Mucosa of descending colon (tissue), 3 donors: Measurements from ENCODE around the gene CST11. TPM values are rescaled to one million over a fixed set of nuclear protein-coding genes. Genes with fewer than 3 reads are reported as not detected.

ENCODE experiments used
- ATAC-seq: fragments of 200-7000 bp; cut with Tn5 transposase; one replicate; pipeline ENCODE4 v1.9.1; 2020; ENCODE audit warnings: mild to moderate bottlenecking, moderate library complexity
- DNase-seq, 3 donors: peaks; one replicate each; pipeline ENCODE4 v3.0.0-alpha.2; 2020
- H3K36me3 ChIP-seq: fragments of 200-600 bp; one replicate; pipeline ENCODE4 v1.8.0; 2021; ENCODE audit warnings: low read depth, mild to moderate bottlenecking
- H3K4me1 ChIP-seq: fragments of 200-600 bp; one replicate; pipeline ENCODE4 v1.8.0; 2021; ENCODE audit warnings: low read depth, mild to moderate bottlenecking
- H3K4me3 ChIP-seq: fragments of 200-600 bp; one replicate; pipeline ENCODE4 v1.8.0; 2021; ENCODE audit warnings: mild to moderate bottlenecking
- H3K9me3 ChIP-seq: fragments of 200-600 bp; one replicate; pipeline ENCODE4 v1.8.0; 2021; ENCODE audit warnings: mild to moderate bottlenecking
- CTCF ChIP-seq: fragments of 200-600 bp; IDR thresholded peaks from one replicate; pipeline ENCODE4 v1.8.0; 2022; ENCODE audit warnings: antibody characterized with exemption, mild to moderate bottlenecking
- intact Hi-C, 2 donors: fragments of 100-400 bp; cut with DNase I in 1 of 2; cut with micrococcal nuclease in 1 of 2; formaldehyde crosslinking; loops; one replicate each; pipeline versions ENCODE4 v1.11.0 to v1.11.1; 2022; cut with DNase I, micrococcal nuclease
- total RNA-seq, 3 donors: library from RNA; stranded (reverse); fragmentation: NEBNext Ultra II Directional in 2 of 3; extraction: Animal tissue kit (Norgen Biotek cat#: 25700) in 2 of 3; gene quantifications; one replicate each; pipeline versions ENCODE4 v1.2.1 to v1.2.4, GENCODE V29; 2021 to 2023
- donor health status: DM: no; HTN: no; CAD: no; lungs with moderate emphysema.
- donor health status: DM: no; HTN: no; CAD: no.
- donor health status: DM: no; HTN: yes; CAD: no.

The CST11 gene
- total RNA-seq, 3 donors from 2014 or later = not detected

- peak in 2 of 3 donors; percentile 66 to 73 for DNase-seq
- H3K4me1 ChIP-seq = no peaks in the 10 kb centered on the region
- no peak for TF ChIP-seq CTCF
- no peaks in the 10 kb centered on the region for H3K9me3 ChIP-seq
- no peak overlapping the region for H3K4me3 ChIP-seq
- peak; percentile 71 for ATAC-seq
- H3K36me3 ChIP-seq = no peaks in the 10 kb centered on the region
- intact Hi-C loops = loop anchor here in 1 of 2 donors (10.0 kb wide), 1 partner anchor 158 kb away; the partner anchor contains the start of gene CST9
Observed at GRCh38 chr20:23446505-23446904, 6.2 kb downstream of the CST11 start.

GRCh38 chr20:23445596-23446217 lies 7.0 kb downstream of the CST11 start:
- intact Hi-C loops = loop anchor here in 1 of 2 donors (10.0 kb wide), 1 partner anchor 159 kb away; the partner anchor contains the start of gene CST9
- H3K9me3 ChIP-seq = no peaks in the 10 kb centered on the region

GRCh38 chr20:23444859-23445258 lies 7.8 kb downstream of the CST11 start:
- no peak for ATAC-seq
- H3K9me3 ChIP-seq = no peaks in the 10 kb centered on the region
- no peak for TF ChIP-seq CTCF
- H3K4me1 ChIP-seq = no peaks in the 10 kb centered on the region
- H3K4me3 ChIP-seq = no peak overlapping the region
- intact Hi-C loops = loop anchor here in 1 of 2 donors (10.0 kb wide), 1 partner anchor 160 kb away; the partner anchor contains the start of gene CST9
- DNase-seq = no peak
- no peaks in the 10 kb centered on the region for H3K36me3 ChIP-seq

More at GRCh38 chr20:23445596-23446217, 7.0 kb downstream of the CST11 start:
- ATAC-seq (no peak), DNase-seq (no peak)
- Histone ChIP-seq H3K36me3 (no peaks in the 10 kb centered on the region), H3K4me1 (no peaks in the 10 kb centered on the region), H3K4me3 (no peak overlapping the region)
- no peak for TF ChIP-seq CTCF

GRCh38 chr20:23442436-23442835 lies 10.2 kb downstream of the CST11 start:
- no peak overlapping the region for H3K4me3 ChIP-seq
- DNase-seq (no peak), ATAC-seq (no peak)
- intact Hi-C loops = loop anchor here in 1 of 2 donors (10.0 kb wide), 1 partner anchor 162 kb away; the partner anchor contains the start of gene CST9
- H3K36me3 ChIP-seq = no peaks in the 10 kb centered on the region
- no peaks in the 10 kb centered on the region for H3K4me1 ChIP-seq
- no peaks in the 10 kb centered on the region for H3K9me3 ChIP-seq
- no peak for TF ChIP-seq CTCF

GRCh38 chr20:23441850-23442313 lies 10.8 kb downstream of the CST11 start:
- ATAC-seq = peak; percentile 71
- TF ChIP-seq CTCF = peak; percentile 58
- DNase-seq = peak in 2 of 3 donors; percentile 52 to 78
- intact Hi-C loops = loop anchor here in 1 of 2 donors (10.0 kb wide), 1 partner anchor 163 kb away; the partner anchor contains the start of gene CST9
- H3K4me3 ChIP-seq = no peak overlapping the region
- H3K36me3 ChIP-seq = no peaks in the 10 kb centered on the region
- H3K4me1 ChIP-seq = no peaks in the 10 kb centered on the region
- H3K9me3 ChIP-seq = no peaks in the 10 kb centered on the region
